SK-N-SH (cell line): ENCODE measurements around the gene TLR2. TPM values are rescaled to one million over a fixed set of nuclear protein-coding genes. Genes with fewer than 3 reads are reported as not detected.

Experiments used
- CTCF ChIA-PET: fragments of 300-600, 350-600 bp; formaldehyde crosslinking; extraction: SDS; loops from one replicate; lab custom pipeline; 2021; lab: Yijun Ruan, JAX
- POLR2A ChIA-PET: fragments of 350-600 bp; sonication (Branson Sonifier 250); formaldehyde crosslinking; extraction: SDS; loops from one replicate; lab custom pipeline; 2020; ENCODE audit warnings: antibody characterized with exemption, inconsistent platforms; lab: Yijun Ruan, JAX
- DNase-seq: peaks from one replicate; pipeline ENCODE4 v3.0.0; 2012
- H2AFZ ChIP-seq: fragments of 200-600 bp; sonication (generic); 2 replicates; pipeline ENCODE4 v1.8.1; 2016; ENCODE audit warnings: antibody characterized with exemption, mild to moderate bottlenecking, low read depth
- H3F3A ChIP-seq: fragments of 200-600 bp; sonication (generic); replicated peaks from 2 replicates; pipeline ENCODE3; 2016; ENCODE audit warnings: antibody characterized with exemption, mild to moderate bottlenecking; ENCODE audit not compliant: insufficient read depth
- H3K27ac ChIP-seq, 2 experiments: fragments of 200-500 bp in 1 of 2; fragments of 200-600 bp in 1 of 2; sonication (Bioruptor generic) in 1 of 2; sonication (generic), shearing (Covaris generic) in 1 of 2; 2 replicates each; pipeline versions ENCODE4 v1.5.1 to v1.6.1; 2014 to 2016; ENCODE audit warnings: low read depth in 2 of 2, inconsistent platforms in 1 of 2, low read length in 1 of 2, mild to moderate bottlenecking in 1 of 2, mixed read lengths in 1 of 2
- H3K27me3 ChIP-seq: fragments of 200-600 bp; sonication (generic), shearing (Covaris generic); 2 replicates; pipeline ENCODE4 v1.6.1; 2016; ENCODE audit warnings: mixed run types; ENCODE audit not compliant: insufficient read depth
- H3K36me3 ChIP-seq, 2 experiments: fragments of 200-500 bp in 1 of 2; fragments of 200-600 bp in 1 of 2; sonication (Bioruptor generic) in 1 of 2; sonication (generic) in 1 of 2; replicated peaks in 1 of 2; 2 replicates each; pipeline versions ENCODE3 to v1.5.1; 2014 to 2016; ENCODE audit warnings: low read length in 1 of 2, mild to moderate bottlenecking in 1 of 2; ENCODE audit not compliant: insufficient read depth in 2 of 2, control insufficient read depth in 1 of 2
- H3K4me1 ChIP-seq, 2 experiments: fragments of 200-500 bp in 1 of 2; fragments of 200-600 bp in 1 of 2; sonication (Bioruptor generic) in 1 of 2; sonication (generic), shearing (Covaris generic) in 1 of 2; 2 replicates each; pipeline versions ENCODE4 v1.5.1 to v1.6.1; 2014 to 2016; ENCODE audit warnings: low read depth in 1 of 2, low read length in 1 of 2, mixed run types in 1 of 2; ENCODE audit not compliant: insufficient read depth in 2 of 2, control insufficient read depth in 1 of 2
- H3K4me2 ChIP-seq: fragments of 200-600 bp; sonication (generic), shearing (Covaris generic); 2 replicates; pipeline ENCODE4 v1.6.1; 2017; ENCODE audit warnings: mixed run types
- H3K4me3 ChIP-seq, 2 experiments: fragments of 200-500 bp in 1 of 2; fragments of 200-600 bp in 1 of 2; sonication (Bioruptor generic) in 1 of 2; sonication (generic), shearing (Covaris generic) in 1 of 2; 2 replicates each; pipeline versions ENCODE4 v1.5.1 to v1.8.1; 2014 to 2016; ENCODE audit warnings: low read depth in 2 of 2, inconsistent platforms in 1 of 2, low read length in 1 of 2, mild to moderate bottlenecking in 1 of 2, mixed read lengths in 1 of 2, moderate library complexity in 1 of 2
- H3K79me2 ChIP-seq: fragments of 200-600 bp; sonication (generic); 2 replicates; pipeline ENCODE4 v1.8.1; 2017; ENCODE audit warnings: mild to moderate bottlenecking; ENCODE audit not compliant: insufficient read depth
- H3K9ac ChIP-seq: fragments of 200-600 bp; sonication (generic); 2 replicates; pipeline ENCODE4 v1.6.1; 2017; ENCODE audit warnings: mixed run types
- H3K9me2 ChIP-seq: fragments of 200-600 bp; sonication (generic); 2 replicates; pipeline ENCODE4 v1.6.1; 2017; ENCODE audit warnings: mixed run types
- H3K9me3 ChIP-seq: fragments of 200-600 bp; sonication (generic); 2 replicates; pipeline ENCODE4 v1.6.1; 2017; ENCODE audit warnings: mixed run types, mild to moderate bottlenecking, moderate library complexity
- H4K20me1 ChIP-seq: fragments of 200-600 bp; sonication (generic); 2 replicates; pipeline ENCODE4 v1.6.1; 2017; ENCODE audit warnings: mild to moderate bottlenecking, mixed run types; ENCODE audit not compliant: insufficient read depth
- CHD2 ChIP-seq: fragments of 150-350 bp; IDR thresholded peaks from 2 replicates; pipeline ENCODE4 v1.6.1; 2018; ENCODE audit warnings: low read length; ENCODE audit not compliant: partially characterized antibody
- ELF1 ChIP-seq: IDR thresholded peaks from 2 replicates; pipeline ENCODE4 v1.4.0; 2012
- EP300 ChIP-seq, 2 experiments: IDR thresholded peaks; 2 replicates each; pipeline versions ENCODE4 v1.4.0 to v1.6.1; 2012; ENCODE audit warnings: borderline replicate concordance in 1 of 2, low read depth in 1 of 2, low read length in 1 of 2
- EZH2phosphoT487 ChIP-seq: fragments of 200-600 bp; sonication (generic); IDR thresholded peaks from 2 replicates; pipeline ENCODE4 v1.6.1; 2017; ENCODE audit warnings: low read depth, mixed run types, mild to moderate bottlenecking, antibody characterized with exemption, moderate library complexity, borderline replicate concordance
- FOXJ3 ChIP-seq: sonication (generic); formaldehyde crosslinking; IDR thresholded peaks from 2 replicates; pipeline ENCODE4 v1.5.1; 2020; ENCODE audit warnings: mild to moderate bottlenecking, missing genetic modification reagents
- FOXM1 ChIP-seq: IDR thresholded peaks from 2 replicates; pipeline ENCODE4 v1.4.0; 2012; ENCODE audit warnings: low read depth, mild to moderate bottlenecking
- GABPA ChIP-seq: IDR thresholded peaks from 2 replicates; pipeline ENCODE4 v1.4.0; 2012; ENCODE audit warnings: low read depth, mild to moderate bottlenecking
- GATA2 ChIP-seq: sonication (generic); formaldehyde crosslinking; IDR thresholded peaks from 2 replicates; pipeline ENCODE4 v1.5.0; 2020; ENCODE audit warnings: mild to moderate bottlenecking, missing genetic modification reagents
- JUND ChIP-seq: IDR thresholded peaks from 2 replicates; pipeline ENCODE4 v1.4.0; 2012
- NRF1 ChIP-seq: IDR thresholded peaks from 2 replicates; pipeline ENCODE4 v1.6.1; 2012; ENCODE audit warnings: low read depth, mild to moderate bottlenecking, low read length
- RAD21 ChIP-seq: IDR thresholded peaks from 2 replicates; pipeline ENCODE4 v1.6.1; 2012; ENCODE audit warnings: mild to moderate bottlenecking, low read length
- RCOR1 ChIP-seq: fragments of 150-350 bp; IDR thresholded peaks from 2 replicates; pipeline ENCODE4 v1.6.1; 2017; ENCODE audit warnings: antibody characterized with exemption, low read length
- RFX5 ChIP-seq: IDR thresholded peaks from 2 replicates; pipeline ENCODE4 v1.6.1; 2012; ENCODE audit warnings: mild to moderate bottlenecking, improper control_type of control experiment, low read length
- RXRA ChIP-seq: IDR thresholded peaks from 2 replicates; pipeline ENCODE4 v1.4.0; 2012; ENCODE audit warnings: low read depth, mild to moderate bottlenecking, borderline replicate concordance
- SMC3 ChIP-seq: IDR thresholded peaks from 2 replicates; pipeline ENCODE4 v1.6.1; 2012; ENCODE audit warnings: low read depth, low read length, improper control_type of control experiment
- TCF12 ChIP-seq: IDR thresholded peaks from 2 replicates; pipeline ENCODE4 v1.4.0; 2012
- TEAD4 ChIP-seq: IDR thresholded peaks from 2 replicates; pipeline ENCODE4 v1.4.0; 2012; ENCODE audit warnings: mild to moderate bottlenecking, borderline replicate concordance; ENCODE audit not compliant: insufficient read depth
- YY1 ChIP-seq: IDR thresholded peaks from 2 replicates; pipeline ENCODE4 v1.4.0; 2012; ENCODE audit warnings: low read depth, mild to moderate bottlenecking
- WGBS: methylation state at CpG from one replicate; pipeline ENCODE4 v1.1.6; 2017; ENCODE audit warnings: low lambda C conversion rate; 5-methylcytosine and 5-hydroxymethylcytosine counted together
- polyA plus RNA-seq, 3 experiments: library from polyadenylated mRNA; depleted of rRNA; stranded (reverse); fragments of >200 nt; gene quantifications; 2 replicates each; pipeline ENCODE4 v1.2.3, GENCODE V29; 2012
- TF ChIP-seq, protein P1 (sequence below): fragments of 150-350 bp; IDR thresholded peaks from 2 replicates; pipeline ENCODE4 v1.6.1; 2017; ENCODE audit warnings: antibody characterized with exemption, low read length, low read depth, borderline replicate concordance
- TF ChIP-seq, protein P2 (sequence below): fragments of 150-350 bp; IDR thresholded peaks from 2 replicates; pipeline ENCODE4 v1.6.1; 2016; ENCODE audit warnings: mild to moderate bottlenecking, low read depth, low read length
- TF ChIP-seq, protein P3 (sequence below): IDR thresholded peaks from 2 replicates; pipeline ENCODE4 v1.6.1; 2012; ENCODE audit warnings: mild to moderate bottlenecking, low read depth, low read length, moderate library complexity
- TF ChIP-seq, protein P4 (sequence below): IDR thresholded peaks from 2 replicates; pipeline ENCODE4 v1.4.0; 2012; ENCODE audit warnings: low read depth, borderline replicate concordance
- TF ChIP-seq, protein P5 (sequence below): IDR thresholded peaks from 2 replicates; pipeline ENCODE4 v1.4.0; 2012; ENCODE audit warnings: low read depth
- TF ChIP-seq, protein P6 (sequence below): IDR thresholded peaks from 2 replicates; pipeline ENCODE4 v1.4.0; 2012; ENCODE audit warnings: low read depth, borderline replicate concordance

TLR2 gene
- polyA plus RNA-seq, 1 of the 3 experiments (the other 2 are of a cell fraction) = 0.18 TPM

DNA sequence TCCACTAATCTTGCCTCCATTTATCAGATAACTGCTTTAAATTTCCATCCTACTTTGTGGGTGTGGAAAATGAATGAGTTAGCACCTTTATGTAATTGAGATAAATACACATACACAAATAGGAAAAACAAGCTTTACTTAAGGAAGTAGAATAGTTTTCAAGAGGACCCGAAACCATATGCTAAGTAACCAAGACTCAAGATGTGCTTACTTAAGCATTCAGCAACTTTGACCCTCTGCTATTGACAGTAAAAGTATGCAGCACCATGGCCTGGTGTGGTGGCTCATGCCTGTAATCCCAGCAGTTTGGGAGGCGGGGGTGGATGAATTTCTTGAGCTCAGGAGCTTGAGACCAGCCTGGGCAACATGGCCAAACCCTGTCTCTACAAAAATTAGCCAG lies 45.8 kb downstream of the TLR2 start (continued):
- no peak for TF ChIP-seq RFX5
- TF ChIP-seq, all 33 proteins: peak for 0

DNA sequence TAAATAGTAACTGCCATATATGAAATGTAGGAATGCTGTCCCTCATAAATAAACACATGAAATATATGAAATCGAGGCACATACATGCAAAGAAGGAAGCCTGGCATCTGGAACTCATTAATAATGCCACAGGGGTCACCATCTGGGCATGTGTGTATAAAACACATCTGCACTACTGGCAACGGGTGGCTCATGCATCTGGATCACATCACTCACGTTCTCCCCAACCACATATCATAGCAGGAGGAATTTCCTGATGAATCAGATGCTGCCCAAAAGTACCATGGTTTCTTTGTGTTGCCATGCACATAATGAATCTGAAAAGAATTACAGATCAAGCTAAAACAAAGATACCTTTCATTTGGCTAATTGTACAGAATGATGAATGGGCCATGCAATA lies 47.2 kb downstream of the TLR2 start:
- CTCF ChIA-PET = interaction anchor here (1.1 to 2.4 kb wide), 3 partner anchors 10 to 19 kb away, joined by 3 to 15 read pairs (median 3); no protein-coding TSS in a partner anchor
- peak; percentile 100 for TF ChIP-seq TCF12
- no peak for TF ChIP-seq RAD21
- TF ChIP-seq JUND = peak; percentile 86
- peak; percentile 90 for TF ChIP-seq CHD2
- TF ChIP-seq EP300 (IDR thresholded peaks at IDR 0.05; ENCODE audit: borderline replicate concordance in 1 of 2, low read depth in 1 of 2, low read length in 1 of 2) = peak; percentile 84 to 95; a peak in 3 of 4 replicates
- TF ChIP-seq, protein P1, sequence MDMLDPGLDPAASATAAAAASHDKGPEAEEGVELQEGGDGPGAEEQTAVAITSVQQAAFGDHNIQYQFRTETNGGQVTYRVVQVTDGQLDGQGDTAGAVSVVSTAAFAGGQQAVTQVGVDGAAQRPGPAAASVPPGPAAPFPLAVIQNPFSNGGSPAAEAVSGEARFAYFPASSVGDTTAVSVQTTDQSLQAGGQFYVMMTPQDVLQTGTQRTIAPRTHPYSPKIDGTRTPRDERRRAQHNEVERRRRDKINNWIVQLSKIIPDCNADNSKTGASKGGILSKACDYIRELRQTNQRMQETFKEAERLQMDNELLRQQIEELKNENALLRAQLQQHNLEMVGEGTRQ = no peak
- TF ChIP-seq, protein P2, sequence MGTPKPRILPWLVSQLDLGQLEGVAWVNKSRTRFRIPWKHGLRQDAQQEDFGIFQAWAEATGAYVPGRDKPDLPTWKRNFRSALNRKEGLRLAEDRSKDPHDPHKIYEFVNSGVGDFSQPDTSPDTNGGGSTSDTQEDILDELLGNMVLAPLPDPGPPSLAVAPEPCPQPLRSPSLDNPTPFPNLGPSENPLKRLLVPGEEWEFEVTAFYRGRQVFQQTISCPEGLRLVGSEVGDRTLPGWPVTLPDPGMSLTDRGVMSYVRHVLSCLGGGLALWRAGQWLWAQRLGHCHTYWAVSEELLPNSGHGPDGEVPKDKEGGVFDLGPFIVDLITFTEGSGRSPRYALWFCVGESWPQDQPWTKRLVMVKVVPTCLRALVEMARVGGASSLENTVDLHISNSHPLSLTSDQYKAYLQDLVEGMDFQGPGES = no peak
- TF ChIP-seq, protein P3, sequence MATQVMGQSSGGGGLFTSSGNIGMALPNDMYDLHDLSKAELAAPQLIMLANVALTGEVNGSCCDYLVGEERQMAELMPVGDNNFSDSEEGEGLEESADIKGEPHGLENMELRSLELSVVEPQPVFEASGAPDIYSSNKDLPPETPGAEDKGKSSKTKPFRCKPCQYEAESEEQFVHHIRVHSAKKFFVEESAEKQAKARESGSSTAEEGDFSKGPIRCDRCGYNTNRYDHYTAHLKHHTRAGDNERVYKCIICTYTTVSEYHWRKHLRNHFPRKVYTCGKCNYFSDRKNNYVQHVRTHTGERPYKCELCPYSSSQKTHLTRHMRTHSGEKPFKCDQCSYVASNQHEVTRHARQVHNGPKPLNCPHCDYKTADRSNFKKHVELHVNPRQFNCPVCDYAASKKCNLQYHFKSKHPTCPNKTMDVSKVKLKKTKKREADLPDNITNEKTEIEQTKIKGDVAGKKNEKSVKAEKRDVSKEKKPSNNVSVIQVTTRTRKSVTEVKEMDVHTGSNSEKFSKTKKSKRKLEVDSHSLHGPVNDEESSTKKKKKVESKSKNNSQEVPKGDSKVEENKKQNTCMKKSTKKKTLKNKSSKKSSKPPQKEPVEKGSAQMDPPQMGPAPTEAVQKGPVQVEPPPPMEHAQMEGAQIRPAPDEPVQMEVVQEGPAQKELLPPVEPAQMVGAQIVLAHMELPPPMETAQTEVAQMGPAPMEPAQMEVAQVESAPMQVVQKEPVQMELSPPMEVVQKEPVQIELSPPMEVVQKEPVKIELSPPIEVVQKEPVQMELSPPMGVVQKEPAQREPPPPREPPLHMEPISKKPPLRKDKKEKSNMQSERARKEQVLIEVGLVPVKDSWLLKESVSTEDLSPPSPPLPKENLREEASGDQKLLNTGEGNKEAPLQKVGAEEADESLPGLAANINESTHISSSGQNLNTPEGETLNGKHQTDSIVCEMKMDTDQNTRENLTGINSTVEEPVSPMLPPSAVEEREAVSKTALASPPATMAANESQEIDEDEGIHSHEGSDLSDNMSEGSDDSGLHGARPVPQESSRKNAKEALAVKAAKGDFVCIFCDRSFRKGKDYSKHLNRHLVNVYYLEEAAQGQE = no peak
- TF ChIP-seq, protein P4, sequence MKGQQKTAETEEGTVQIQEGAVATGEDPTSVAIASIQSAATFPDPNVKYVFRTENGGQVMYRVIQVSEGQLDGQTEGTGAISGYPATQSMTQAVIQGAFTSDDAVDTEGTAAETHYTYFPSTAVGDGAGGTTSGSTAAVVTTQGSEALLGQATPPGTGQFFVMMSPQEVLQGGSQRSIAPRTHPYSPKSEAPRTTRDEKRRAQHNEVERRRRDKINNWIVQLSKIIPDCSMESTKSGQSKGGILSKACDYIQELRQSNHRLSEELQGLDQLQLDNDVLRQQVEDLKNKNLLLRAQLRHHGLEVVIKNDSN = peak; percentile 22; the same call in 1 of the 2 replicates
- TF ChIP-seq FOXJ3 (CRISPR knock-in tag) = no peak; the same call in 1 of the 2 replicates
- TF ChIP-seq SMC3 = no peak
- peak; percentile 80 for TF ChIP-seq GATA2 (CRISPR knock-in tag)
- no peak for TF ChIP-seq GABPA
- TF ChIP-seq, protein P5, sequence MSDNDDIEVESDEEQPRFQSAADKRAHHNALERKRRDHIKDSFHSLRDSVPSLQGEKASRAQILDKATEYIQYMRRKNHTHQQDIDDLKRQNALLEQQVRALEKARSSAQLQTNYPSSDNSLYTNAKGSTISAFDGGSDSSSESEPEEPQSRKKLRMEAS = 0 out of 2 replicates have a peak, but pooled peaks have one; percentile 21
- TF ChIP-seq RCOR1 = peak; percentile 99
- TF ChIP-seq YY1 = no peak
- peak; percentile 23; the same call in 1 of the 2 replicates for TF ChIP-seq ELF1
- TF ChIP-seq NRF1 = no peak
- TF ChIP-seq EZH2phosphoT487 = no peak
- TF ChIP-seq RXRA = peak; percentile 88
- peak; percentile 96 for TF ChIP-seq TEAD4
- TF ChIP-seq, protein P6, sequence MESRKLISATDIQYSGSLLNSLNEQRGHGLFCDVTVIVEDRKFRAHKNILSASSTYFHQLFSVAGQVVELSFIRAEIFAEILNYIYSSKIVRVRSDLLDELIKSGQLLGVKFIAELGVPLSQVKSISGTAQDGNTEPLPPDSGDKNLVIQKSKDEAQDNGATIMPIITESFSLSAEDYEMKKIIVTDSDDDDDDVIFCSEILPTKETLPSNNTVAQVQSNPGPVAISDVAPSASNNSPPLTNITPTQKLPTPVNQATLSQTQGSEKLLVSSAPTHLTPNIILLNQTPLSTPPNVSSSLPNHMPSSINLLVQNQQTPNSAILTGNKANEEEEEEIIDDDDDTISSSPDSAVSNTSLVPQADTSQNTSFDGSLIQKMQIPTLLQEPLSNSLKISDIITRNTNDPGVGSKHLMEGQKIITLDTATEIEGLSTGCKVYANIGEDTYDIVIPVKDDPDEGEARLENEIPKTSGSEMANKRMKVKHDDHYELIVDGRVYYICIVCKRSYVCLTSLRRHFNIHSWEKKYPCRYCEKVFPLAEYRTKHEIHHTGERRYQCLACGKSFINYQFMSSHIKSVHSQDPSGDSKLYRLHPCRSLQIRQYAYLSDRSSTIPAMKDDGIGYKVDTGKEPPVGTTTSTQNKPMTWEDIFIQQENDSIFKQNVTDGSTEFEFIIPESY = peak; percentile 39; the same call in 1 of the 2 replicates
- peak; percentile 82 for TF ChIP-seq FOXM1

More for the DNA sequence above, 47.2 kb downstream of the TLR2 start:
- Histone ChIP-seq H3K9me3 (no peaks in the 10 kb centered on the region), H3K79me2 (no peaks in the 10 kb centered on the region), H2AFZ (no peak overlapping the region), H3K36me3 (no peaks in the 10 kb centered on the region), H3K27ac (peak overlapping the region; percentile 60 to 67), H3K9ac (no peak overlapping the region), H4K20me1 (no peaks in the 10 kb centered on the region), H3K4me2 (0 out of 2 replicates have a peak overlapping the region, but pooled peaks have one; percentile 20), H3K4me3 (no peak overlapping the region), H3K4me1 (peaks cover 6 to 9% of the 10 kb centered on the region in 2 experiments; a peak in 3 of 4 replicates), H3F3A (peaks cover 15% of the 10 kb centered on the region), H3K27me3 (no peaks in the 10 kb centered on the region), H3K9me2 (no peaks in the 10 kb centered on the region)
- POLR2A ChIA-PET = no interaction called here
- WGBS = 1% methylated on average over 3 of the region's 3 CpGs
- peak; percentile 90 for DNase-seq
